Left colon (tissue), 2 donors: ENCODE measurements around the gene SLBP. TPM values are rescaled to one million over a fixed set of nuclear protein-coding genes. Genes with fewer than 3 reads are reported as not detected.

Experiments
- ATAC-seq: fragments of 200-7000 bp; cut with Tn5 transposase; one replicate; pipeline ENCODE4 v1.9.1; 2020; ENCODE audit warnings: mild to moderate bottlenecking, moderate library complexity
- DNase-seq, 2 donors: peaks; one replicate each; pipeline ENCODE4 v3.0.0-alpha.2; 2020
- intact Hi-C, 2 donors: fragments of 100-400 bp; cut with DNase I in 1 of 2; cut with micrococcal nuclease in 1 of 2; formaldehyde crosslinking; loops; one replicate each; pipeline versions ENCODE4 v1.11.2 to v1.14.0; 2022; cut with DNase I, micrococcal nuclease
- total RNA-seq, 2 donors: library from RNA; stranded (reverse); fragmentation: NEBNext Ultra II Directional; extraction: Animal tissue kit (Norgen Biotek cat#: 25700); gene quantifications; one replicate each; pipeline ENCODE4 v1.2.1, GENCODE V29; 2021
- donor health status: DM: no; HTN: no; CAD: no.
- donor health status: DM: yes; HTN: yes; CAD: no.

SLBP gene
- total RNA-seq, 2 donors from 2014 or later: 23.3 to 27.3 TPM

DNA sequence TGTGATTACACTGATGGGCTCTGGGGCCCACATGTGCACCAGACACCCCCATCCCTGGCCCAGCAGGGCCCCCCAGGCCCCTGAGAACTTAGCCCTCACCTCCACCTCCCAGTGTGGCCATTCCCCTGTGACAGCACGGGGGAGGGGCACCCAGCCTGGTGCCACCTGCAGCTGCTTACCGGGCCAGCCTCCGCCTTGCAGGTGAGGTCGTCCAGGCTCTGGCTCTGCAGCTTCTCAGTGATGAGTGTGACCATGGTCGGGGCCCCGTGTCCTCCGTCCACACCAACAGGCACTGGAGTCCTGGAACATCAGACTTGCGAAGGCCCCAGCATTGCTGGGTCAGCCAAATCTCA, 43.7 kb downstream of the SLBP start:
- DNase-seq (no peak), ATAC-seq (no peak)
- intact Hi-C loops: no loop called here

DNA sequence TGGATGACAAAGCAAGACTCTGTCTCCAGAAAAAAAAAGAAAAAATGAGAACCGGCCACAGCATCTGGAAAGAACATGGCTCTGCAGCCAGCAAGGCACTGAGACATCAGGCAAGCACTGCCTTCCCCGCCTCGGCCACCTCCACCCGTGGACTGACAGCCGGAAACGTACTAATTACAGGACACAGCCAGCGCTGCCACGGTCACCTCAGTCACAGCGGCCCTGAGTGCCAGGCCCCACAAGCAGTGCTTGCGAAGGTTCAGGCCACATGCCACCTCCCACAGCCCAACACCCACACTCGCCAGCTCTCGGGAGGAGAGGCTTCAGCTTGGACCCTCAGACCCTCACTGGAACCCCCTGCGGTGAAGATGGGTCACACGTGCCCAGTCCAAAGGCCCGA, 44.8 kb downstream of the SLBP start:
- no peak for ATAC-seq
- intact Hi-C loops: no loop called here

GRCh38 chr4:1666391-1666790, 45.7 kb downstream of the SLBP start:
- intact Hi-C loops: no loop called here
- DNase-seq (no peak), ATAC-seq (no peak)

More for the DNA sequence above, 44.8 kb downstream of the SLBP start:
- DNase-seq: no peak

DNA sequence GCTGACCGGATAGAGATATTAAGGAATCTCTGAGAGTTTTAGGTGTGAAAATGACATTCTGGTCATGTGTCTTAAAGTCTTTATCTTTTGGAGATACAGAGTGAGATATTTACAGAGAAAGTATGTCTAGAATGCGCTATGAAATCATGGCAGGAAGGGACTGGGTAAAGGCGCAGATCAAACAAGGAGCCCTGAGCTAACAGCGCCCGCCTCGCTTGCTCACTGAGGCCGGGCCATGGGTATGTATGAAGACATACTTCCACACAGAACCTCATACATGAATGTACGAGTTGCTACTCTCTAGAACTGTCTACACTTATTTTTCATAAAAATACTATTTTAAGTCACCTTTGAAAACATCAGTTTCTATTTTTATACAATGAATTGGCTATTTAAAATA, 48.0 kb downstream of the SLBP start:
- ATAC-seq: no peak
- DNase-seq: no peak
- intact Hi-C loops: no loop called here

DNA sequence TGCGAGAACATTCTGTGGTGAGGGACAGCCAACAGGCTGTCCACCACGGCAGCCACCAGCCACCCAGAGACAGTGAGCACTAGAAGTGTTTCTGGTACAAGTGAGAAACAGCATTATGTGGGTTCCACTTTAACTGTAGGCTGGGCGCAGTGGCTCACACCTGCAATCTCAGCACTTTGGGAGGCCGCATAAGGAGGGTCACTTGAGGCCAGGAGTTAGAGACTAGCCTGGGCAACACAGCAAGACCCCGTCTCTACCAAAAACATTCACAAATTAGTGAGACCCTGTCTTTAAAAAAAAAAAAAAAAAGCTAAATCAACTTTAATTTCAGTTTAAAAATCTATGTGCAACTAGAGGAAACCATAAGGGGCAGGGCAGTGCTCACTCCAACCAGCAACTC, 48.6 kb downstream of the SLBP start:
- no peak for ATAC-seq
- DNase-seq: no peak
- intact Hi-C loops: no loop called here

GRCh38 chr4:1661695-1662094, 50.4 kb downstream of the SLBP start:
- no peak for ATAC-seq
- intact Hi-C loops: no loop called here
- no peak for DNase-seq

- ATAC-seq: no peak
- intact Hi-C loops: no loop called here
- no peak for DNase-seq
Measured at GRCh38 chr4:1660948-1661677, 51.0 kb downstream of the SLBP start.

GRCh38 chr4:1659104-1660043, 52.7 kb downstream of the SLBP start:
- no peak for DNase-seq
- no peak for ATAC-seq
- intact Hi-C loops: no loop called here

DNA sequence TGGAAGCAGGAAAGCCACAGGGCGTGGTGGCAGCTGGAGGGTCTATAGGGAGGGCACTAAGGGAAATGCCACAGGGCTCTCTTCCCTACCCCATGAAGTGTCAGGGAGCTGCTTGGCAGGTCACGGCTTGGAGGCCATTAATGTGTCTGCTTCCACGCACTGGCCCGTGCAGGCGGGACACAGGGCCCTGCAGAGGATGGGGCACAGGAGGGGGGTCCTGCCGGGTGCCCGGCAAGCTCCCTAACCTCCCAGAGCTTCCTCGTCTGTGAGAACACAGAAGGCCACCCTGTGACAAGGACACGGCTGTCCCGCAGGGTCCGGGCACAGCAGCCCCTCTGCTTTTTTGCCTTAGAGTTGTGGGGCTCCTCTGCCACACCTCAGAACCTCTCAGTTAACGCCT, 53.5 kb downstream of the SLBP start:
- intact Hi-C loops: no loop called here
- no peak for ATAC-seq
- DNase-seq: no peak

DNA sequence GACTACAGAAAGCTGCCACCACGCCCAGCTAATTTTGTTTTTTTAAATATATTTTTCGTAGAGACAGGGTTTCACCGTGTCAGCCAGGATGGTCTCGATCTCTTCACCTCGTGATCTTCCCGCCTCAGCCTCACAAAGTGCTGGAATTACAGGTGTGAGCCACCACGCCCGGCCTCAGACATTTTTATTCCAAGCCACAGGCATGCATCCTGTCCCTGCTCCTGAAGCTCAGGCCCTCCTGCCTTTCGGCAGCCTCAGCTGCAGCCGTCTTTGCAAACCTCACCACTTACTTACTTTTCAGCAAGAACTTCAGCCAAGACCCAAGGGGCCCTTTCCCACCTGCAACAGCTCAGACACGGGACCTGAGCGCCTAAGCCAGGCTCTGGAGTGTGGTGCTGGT, 54.0 kb downstream of the SLBP start:
- intact Hi-C loops: no loop called here
- ATAC-seq (no peak), DNase-seq (no peak)

- ATAC-seq: no peak
- no peak for DNase-seq
- intact Hi-C loops: no loop called here
Measured at GRCh38 chr4:1656986-1657385, 55.1 kb downstream of the SLBP start.

DNA sequence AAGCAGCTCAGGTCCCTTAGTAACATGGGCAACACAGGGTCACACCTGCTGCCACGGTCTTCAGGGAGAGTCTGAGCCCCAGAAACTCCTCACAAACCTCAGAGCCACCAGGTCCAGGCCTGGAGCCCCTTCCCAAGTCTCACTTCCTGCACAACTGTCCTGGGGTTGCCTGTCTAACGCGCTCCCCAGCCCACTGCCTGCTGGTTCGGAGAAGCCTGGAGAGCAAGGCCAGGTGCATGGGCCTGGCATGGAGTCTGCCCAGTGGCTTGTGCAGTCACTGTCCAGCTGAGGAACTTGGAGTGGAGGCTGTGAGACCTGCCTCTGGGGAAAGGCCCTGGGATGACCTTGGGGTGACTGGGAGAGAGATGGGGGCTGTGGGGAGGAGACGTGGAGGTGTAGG, 56.0 kb downstream of the SLBP start:
- intact Hi-C loops: no loop called here
- DNase-seq (no peak), ATAC-seq (no peak)

DNA sequence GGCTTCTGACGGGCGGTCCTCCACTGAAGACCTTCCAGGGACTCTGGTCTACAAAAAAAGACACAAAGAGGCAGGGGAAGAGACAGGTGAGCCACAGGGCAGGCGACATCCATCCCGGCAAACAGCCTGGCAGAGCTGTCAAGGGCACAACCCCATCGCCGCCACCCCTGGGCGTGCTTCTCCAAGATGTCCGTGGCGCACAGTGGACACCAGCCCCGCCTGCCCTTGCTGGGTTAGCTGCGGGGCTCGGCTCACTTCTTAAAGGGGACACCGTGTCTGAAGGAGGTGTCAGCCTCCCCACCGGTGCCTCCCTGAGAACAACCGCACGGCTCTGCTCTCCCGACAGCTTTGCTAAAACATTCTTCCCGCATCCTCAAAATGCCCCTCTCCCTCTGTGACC, 56.4 kb downstream of the SLBP start:
- intact Hi-C loops: no loop called here
- DNase-seq (no peak), ATAC-seq (no peak)

GRCh38 chr4:1655081-1655480, 57.0 kb downstream of the SLBP start:
- intact Hi-C loops: no loop called here
- no peak for ATAC-seq
- DNase-seq: no peak

DNA sequence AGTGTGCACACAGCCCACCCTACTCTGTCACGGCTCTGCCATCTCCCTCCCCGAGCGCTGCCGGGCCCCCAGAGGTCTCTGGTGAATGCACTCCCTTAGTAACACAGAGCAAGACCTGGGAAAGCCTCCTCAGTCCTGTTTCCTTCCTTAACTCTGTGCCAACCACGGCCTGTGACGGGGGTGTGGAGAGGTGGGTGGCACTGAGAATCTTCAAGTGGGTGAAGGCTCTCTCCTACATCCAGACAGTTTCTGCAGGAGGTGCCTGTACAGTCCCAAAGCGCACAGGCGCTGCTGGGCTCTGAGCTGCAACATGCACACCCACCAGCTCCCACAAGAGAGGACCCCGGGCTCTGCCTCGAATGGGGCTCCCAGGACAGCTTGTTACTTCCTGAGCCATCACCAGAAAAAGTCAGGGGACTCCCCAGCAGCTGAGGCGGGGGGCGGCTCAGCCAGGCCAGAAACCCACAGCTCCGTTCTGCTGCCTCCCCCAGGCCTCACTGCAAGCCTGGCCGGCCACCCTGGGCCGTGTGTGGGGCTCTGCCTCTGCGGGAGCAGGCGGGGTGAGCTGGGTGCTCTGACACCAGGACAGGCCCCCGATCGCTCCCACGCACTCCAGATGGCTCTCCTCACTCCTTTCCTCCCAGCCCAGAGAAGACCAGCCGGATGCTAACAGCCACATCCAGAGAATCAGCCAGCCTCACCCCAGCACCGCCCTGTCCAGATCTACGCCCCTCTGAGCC, 57.7 kb downstream of the SLBP start:
- intact Hi-C loops: no loop called here
- ATAC-seq: no peak
- DNase-seq: no peak

DNA sequence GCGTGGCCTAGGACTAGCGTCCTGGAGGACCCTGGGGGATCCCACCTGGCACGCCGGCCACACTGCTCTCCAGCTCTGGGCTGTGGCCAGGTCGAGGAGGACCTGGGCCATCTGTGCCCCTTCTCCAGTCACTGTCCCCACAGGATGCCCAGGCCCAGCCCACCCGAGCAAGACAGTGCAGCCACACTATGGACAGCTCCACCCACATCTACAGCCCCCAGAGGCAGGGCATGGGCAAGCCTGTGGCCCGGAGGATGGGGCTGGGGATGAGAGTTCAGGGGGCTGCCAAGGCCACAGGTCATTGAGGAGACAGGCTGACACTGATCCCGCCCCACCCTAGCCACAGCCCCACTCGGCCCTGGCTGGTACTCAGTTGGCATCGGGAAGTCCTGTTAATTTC, 58.3 kb downstream of the SLBP start:
- no peak for DNase-seq
- intact Hi-C loops: no loop called here
- no peak for ATAC-seq

DNA sequence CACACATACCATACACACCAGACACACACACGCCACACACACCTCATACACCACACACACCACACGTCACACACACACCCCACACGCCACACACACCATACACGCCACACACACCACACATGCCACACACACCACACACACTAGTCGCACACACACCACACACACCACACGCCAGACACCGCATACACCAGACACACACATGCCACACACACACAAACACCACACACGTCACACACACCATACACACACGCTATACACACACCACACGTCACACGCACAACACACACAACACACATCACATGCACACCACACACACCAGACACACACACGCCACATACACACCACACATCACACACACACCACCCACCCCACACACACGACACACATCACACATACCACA, 60.0 kb downstream of the SLBP start:
- DNase-seq (no peak), ATAC-seq (no peak)
- intact Hi-C loops: no loop called here

DNA sequence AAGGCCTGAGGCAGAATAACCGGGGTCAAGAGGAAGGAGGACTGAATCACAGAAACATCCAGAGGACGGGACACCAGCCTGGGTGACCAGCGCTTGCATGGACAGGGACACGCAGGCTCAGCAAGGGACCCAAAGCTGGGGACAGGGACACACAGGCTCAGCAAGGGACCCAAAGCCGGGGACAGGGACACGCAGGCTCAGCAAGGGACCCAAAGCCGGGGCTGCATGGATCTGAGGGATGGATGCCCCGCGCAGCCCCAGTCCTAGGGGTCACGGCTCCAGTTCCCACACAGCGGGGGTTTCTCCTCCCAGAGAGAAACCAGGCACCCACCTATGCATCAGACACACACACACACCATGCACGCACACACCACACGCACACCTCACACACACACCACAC, 60.5 kb downstream of the SLBP start:
- ATAC-seq: no peak
- DNase-seq: no peak
- intact Hi-C loops: no loop called here

- intact Hi-C loops: no loop called here
- no peak for ATAC-seq
- DNase-seq: no peak
Measured at GRCh38 chr4:1648962-1649361, 63.2 kb downstream of the SLBP start.

DNA sequence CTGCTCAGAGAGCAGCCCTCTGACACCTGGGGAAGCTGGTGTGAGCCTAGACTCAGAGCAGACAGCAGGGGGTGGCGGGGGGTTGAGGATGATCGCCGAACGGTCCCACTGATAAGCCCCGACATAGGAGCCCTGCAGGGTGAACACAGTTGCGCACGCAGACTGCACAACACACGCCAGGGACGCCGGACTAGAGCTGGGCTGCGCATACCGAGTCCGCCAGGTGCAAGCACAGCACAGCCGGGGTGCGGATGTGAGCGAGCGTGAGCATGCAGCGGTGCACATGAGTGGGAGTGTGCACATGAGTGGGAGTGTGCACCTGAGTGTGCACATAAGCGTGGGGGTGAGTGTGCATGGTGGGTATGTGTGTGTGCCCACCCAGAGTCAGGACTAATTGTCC, 64.7 kb downstream of the SLBP start:
- no peak for ATAC-seq
- intact Hi-C loops: no loop called here

More for the DNA sequence above, 64.7 kb downstream of the SLBP start:
- no peak for DNase-seq
